Measurements from ENCODE around the gene SOX6.

DNA sequence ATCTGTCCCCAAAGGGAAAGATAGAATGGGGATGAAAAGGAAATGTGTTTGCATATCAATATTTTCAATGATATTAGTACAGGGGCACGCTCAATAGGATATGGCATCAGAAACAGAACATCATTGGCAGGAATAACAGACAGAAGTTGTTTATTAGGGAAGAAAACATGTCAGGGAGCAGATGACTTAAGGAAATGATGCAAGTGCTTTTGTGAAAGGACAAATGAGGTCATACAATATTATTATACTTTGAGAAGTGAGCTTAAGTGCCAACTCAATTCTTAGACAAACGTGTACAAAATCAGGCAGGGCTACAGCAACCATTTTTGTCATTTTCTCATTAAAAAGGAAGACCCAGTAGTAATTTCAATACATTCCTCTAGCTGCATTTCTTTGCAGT is 388.4 kb downstream of the SOX6 start:
- TF ChIP-seq, protein P1, sequence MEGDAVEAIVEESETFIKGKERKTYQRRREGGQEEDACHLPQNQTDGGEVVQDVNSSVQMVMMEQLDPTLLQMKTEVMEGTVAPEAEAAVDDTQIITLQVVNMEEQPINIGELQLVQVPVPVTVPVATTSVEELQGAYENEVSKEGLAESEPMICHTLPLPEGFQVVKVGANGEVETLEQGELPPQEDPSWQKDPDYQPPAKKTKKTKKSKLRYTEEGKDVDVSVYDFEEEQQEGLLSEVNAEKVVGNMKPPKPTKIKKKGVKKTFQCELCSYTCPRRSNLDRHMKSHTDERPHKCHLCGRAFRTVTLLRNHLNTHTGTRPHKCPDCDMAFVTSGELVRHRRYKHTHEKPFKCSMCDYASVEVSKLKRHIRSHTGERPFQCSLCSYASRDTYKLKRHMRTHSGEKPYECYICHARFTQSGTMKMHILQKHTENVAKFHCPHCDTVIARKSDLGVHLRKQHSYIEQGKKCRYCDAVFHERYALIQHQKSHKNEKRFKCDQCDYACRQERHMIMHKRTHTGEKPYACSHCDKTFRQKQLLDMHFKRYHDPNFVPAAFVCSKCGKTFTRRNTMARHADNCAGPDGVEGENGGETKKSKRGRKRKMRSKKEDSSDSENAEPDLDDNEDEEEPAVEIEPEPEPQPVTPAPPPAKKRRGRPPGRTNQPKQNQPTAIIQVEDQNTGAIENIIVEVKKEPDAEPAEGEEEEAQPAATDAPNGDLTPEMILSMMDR (IDR thresholded peaks at IDR 0.05), result no peak
- TF ChIP-seq POLR2A (IDR thresholded peaks at IDR 0.05), result no peak
